SU-DHL-6 (cell line): ENCODE measurements around the gene NYNRIN.

Experiments
- H2AFZ ChIP-seq: fragments of 200-600 bp; sonication (generic); 2 replicates; pipeline ENCODE4 v1.6.1; 2014; ENCODE audit warnings: low read depth, mild to moderate bottlenecking, moderate library complexity, mixed read lengths, antibody characterized with exemption, low read length; ENCODE audit not compliant: severe bottlenecking
- H3F3A ChIP-seq: fragments of 200-600 bp; shearing (Covaris generic); 2 replicates; pipeline ENCODE4 v1.6.0; 2016; ENCODE audit warnings: antibody characterized with exemption, mild to moderate bottlenecking; ENCODE audit not compliant: insufficient read depth
- H3K27ac ChIP-seq: fragments of 200-600 bp; sonication (generic); 2 replicates; pipeline ENCODE4 v1.5.1; 2016; ENCODE audit warnings: low read depth, mild to moderate bottlenecking, low read length, moderate library complexity, mixed read lengths
- H3K27me3 ChIP-seq: fragments of 200-600 bp; sonication (generic), shearing (Covaris generic); 2 replicates; pipeline ENCODE4 v1.6.0; 2014; ENCODE audit warnings: mild to moderate bottlenecking, low read length
- H3K36me3 ChIP-seq: fragments of 200-600 bp; sonication (generic); 2 replicates; pipeline ENCODE4 v1.6.1; 2014; ENCODE audit warnings: mild to moderate bottlenecking, low read length, mixed read lengths
- H3K4me2 ChIP-seq: fragments of 300-600, 200-600 bp; shearing (Covaris generic), sonication (generic); 2 replicates; pipeline ENCODE4 v1.6.0; 2014; ENCODE audit warnings: low read length, low read depth, mild to moderate bottlenecking; ENCODE audit not compliant: poor library complexity, severe bottlenecking
- H3K4me3 ChIP-seq: fragments of 200-600 bp; sonication (generic); 2 replicates; pipeline ENCODE4 v1.5.1; 2014; ENCODE audit warnings: antibody characterized with exemption, low read length, mild to moderate bottlenecking, mixed read lengths; ENCODE audit not compliant: insufficient read depth, poor library complexity, severe bottlenecking
- H3K79me2 ChIP-seq: fragments of 200-600 bp; sonication (generic); 2 replicates; pipeline ENCODE4 v1.6.1; 2014; ENCODE audit warnings: mild to moderate bottlenecking, low read length, moderate library complexity; ENCODE audit not compliant: insufficient read depth
- H3K9ac ChIP-seq: fragments of 200-600 bp; sonication (generic); 2 replicates; pipeline ENCODE4 v1.7.0; 2014; ENCODE audit warnings: mild to moderate bottlenecking, low read length
- H3K9me2 ChIP-seq: fragments of 200-600 bp; sonication (generic); replicated peaks from 2 replicates; pipeline ENCODE4 v1.6.1; 2014; ENCODE audit warnings: low read length; ENCODE audit not compliant: insufficient read depth
- H3K9me3 ChIP-seq: fragments of 200-600 bp; sonication (generic); 2 replicates; pipeline ENCODE4 v1.6.1; 2014; ENCODE audit warnings: low read length, mixed read lengths; ENCODE audit not compliant: insufficient read depth
- H4K20me1 ChIP-seq: fragments of 200-600 bp; sonication (generic); 2 replicates; pipeline ENCODE4 v1.6.1; 2014; ENCODE audit warnings: low read depth, mild to moderate bottlenecking, antibody characterized with exemption, low read length, moderate library complexity, mixed read lengths
- CTCF ChIP-seq: fragments of 200-600 bp; sonication (generic); IDR thresholded peaks from one replicate; pipeline ENCODE4 v1.5.1; 2017; ENCODE audit warnings: antibody characterized with exemption, mild to moderate bottlenecking, low read length, moderate library complexity; ENCODE audit not compliant: insufficient read depth, poor library complexity, severe bottlenecking
- EZH2phosphoT487 ChIP-seq: fragments of 200-600 bp; sonication (generic), shearing (Covaris generic); conservative IDR thresholded peaks from 2 replicates; pipeline ENCODE4 v1.6.1; 2018; ENCODE audit warnings: mild to moderate bottlenecking, antibody characterized with exemption, low read length, moderate library complexity, mixed read lengths

NYNRIN gene

DNA sequence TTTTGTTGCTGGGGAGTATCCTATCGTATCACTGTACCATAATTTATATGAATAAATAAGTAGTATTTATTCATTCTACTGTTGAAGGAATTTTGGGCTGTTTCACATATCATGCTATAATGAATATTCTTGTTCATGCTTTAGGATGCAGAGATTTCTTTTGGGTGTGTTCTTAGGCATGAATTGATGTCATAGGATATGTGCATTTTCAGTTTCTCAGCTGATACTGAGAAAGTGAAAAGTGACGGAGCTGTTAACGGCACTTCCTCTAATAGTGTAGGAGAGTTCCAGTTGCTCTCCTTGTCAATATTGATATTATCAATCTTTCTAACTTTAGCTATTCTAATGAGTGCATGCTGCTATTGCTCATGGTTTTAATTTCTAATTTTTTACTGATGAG lies 67.0 kb downstream of the NYNRIN start:
- Histone ChIP-seq H3K27ac (no peak overlapping the region), H3K4me2 (no peak overlapping the region), H2AFZ (no peak overlapping the region), H3F3A (no peaks in the 10 kb centered on the region), H3K9me2 (no peaks in the 10 kb centered on the region), H3K36me3 (no peaks in the 10 kb centered on the region), H3K9me3 (no peaks in the 10 kb centered on the region), H3K4me3 (no peak overlapping the region), H3K9ac (no peak overlapping the region), H3K79me2 (no peaks in the 10 kb centered on the region), H3K27me3 (no peaks in the 10 kb centered on the region), H4K20me1 (no peaks in the 10 kb centered on the region)
- TF ChIP-seq EZH2phosphoT487 (no peak), CTCF (no peak)
